Epithelial cell of proximal tubule (primary cell): ENCODE results near the gene RNF25. TPM values are rescaled to one million over a fixed set of nuclear protein-coding genes. Genes with fewer than 3 reads are reported as not detected.

ENCODE experiments used
- DNase-seq: peaks from one replicate; pipeline ENCODE4 v3.0.0-alpha.2; 2011; ENCODE audit warnings: low read depth
- H3K4me3 ChIP-seq: 2 replicates; pipeline ENCODE4 v1.5.1; 2011; ENCODE audit warnings: low read depth, mild to moderate bottlenecking, low read length
- CTCF ChIP-seq: conservative IDR thresholded peaks from 2 replicates; pipeline ENCODE4 v1.5.1; 2012; ENCODE audit warnings: low read depth, mild to moderate bottlenecking, low read length
- total RNA-seq: library from RNA; depleted of rRNA; stranded (reverse); fragments of >200 nt; gene quantifications from 2 replicates; pipeline ENCODE4 v1.2.3, GENCODE V29; 2015

The RNF25 gene, protein sequence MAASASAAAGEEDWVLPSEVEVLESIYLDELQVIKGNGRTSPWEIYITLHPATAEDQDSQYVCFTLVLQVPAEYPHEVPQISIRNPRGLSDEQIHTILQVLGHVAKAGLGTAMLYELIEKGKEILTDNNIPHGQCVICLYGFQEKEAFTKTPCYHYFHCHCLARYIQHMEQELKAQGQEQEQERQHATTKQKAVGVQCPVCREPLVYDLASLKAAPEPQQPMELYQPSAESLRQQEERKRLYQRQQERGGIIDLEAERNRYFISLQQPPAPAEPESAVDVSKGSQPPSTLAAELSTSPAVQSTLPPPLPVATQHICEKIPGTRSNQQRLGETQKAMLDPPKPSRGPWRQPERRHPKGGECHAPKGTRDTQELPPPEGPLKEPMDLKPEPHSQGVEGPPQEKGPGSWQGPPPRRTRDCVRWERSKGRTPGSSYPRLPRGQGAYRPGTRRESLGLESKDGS
- total RNA-seq: 23.1 and 32.6 TPM in 2 replicates

GRCh38 chr2:218671654-218672566, at the start of gene RNF25, which contains the start of gene STK36:
Gene RNF25, minus strand, starts transcription at chr2:218672002. Its CDS starts 32 bp downstream, at chr2:218671970.
Gene STK36, plus strand, starts transcription at chr2:218672086. Its CDS starts 744 bp downstream, at chr2:218672830.
- no peak for DNase-seq
- TF ChIP-seq CTCF: no peak
- peak within 1 kb of the TSS; percentile 84 for H3K4me3 ChIP-seq

- TF ChIP-seq CTCF: no peak
- DNase-seq: no peak
- no peak overlapping the region for H3K4me3 ChIP-seq
These were observed 49.7 kb upstream of the RNF25 start for GRCh38 chr2:218721488-218721887.

GRCh38 chr2:218720048-218721041, 48.5 kb upstream of the RNF25 start:
- no peak for TF ChIP-seq CTCF
- DNase-seq: no peak
- no peak overlapping the region for H3K4me3 ChIP-seq

GRCh38 chr2:218719457-218719856, 47.7 kb upstream of the RNF25 start:
- no peak for TF ChIP-seq CTCF
- no peak overlapping the region for H3K4me3 ChIP-seq

DNA sequence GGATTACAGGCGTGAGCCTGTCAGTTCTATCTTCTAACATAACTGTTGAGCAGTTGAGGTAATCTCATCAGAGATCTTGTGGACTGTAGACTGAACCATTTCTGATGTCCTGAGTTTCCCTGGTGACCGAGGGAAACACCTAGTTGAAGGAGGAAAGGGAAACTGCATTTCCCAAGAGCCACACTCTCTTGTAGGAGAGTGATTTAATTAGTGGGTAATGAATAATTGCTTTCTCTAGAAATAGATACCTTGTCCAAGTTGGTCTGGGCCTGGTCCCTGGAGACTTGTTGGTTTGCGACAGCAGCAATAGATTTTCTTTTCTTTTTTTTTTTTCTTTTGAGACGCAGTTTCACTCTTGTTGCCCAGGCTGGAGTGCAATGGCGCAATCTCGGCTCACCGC, 46.3 kb upstream of the RNF25 start:
- DNase-seq: no peak
- no peak for TF ChIP-seq CTCF

More at GRCh38 chr2:218719457-218719856, 47.7 kb upstream of the RNF25 start:
- DNase-seq: no peak

DNA sequence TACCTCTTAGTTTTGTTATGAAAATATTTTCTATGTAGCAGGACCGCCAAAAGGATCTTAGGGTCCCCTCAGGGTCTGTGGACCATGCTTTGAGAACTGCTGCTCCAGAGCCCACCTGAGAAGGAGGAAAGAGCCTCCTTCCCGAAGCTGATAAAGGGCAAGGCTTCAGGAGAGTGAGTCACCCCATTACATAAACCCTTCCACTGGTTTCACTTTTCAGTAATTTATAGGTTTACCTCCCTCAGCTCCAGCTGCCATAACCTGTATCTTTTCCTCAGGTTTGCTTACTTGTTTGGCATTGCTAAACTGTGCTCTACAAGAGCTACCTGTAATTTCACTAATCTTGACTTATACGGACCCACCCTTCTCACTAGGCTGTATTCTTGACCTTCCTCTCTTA, 45.5 kb upstream of the RNF25 start:
- no peak for DNase-seq
- H3K4me3 ChIP-seq: no peak overlapping the region
- TF ChIP-seq CTCF: no peak

More for the DNA sequence above, 46.3 kb upstream of the RNF25 start:
- no peak overlapping the region for H3K4me3 ChIP-seq
